Measurements from ENCODE around the gene AP2A1.

Gene AP2A1

GRCh38 chr19:49793561-49793840 lies 26.7 kb downstream of the AP2A1 start:
- DNase-seq (ENCODE audit: low read depth): peak; percentile 68

- DNase-seq (ENCODE audit: low read depth): no peak
Observed at GRCh38 chr19:49795615-49796014, 28.8 kb downstream of the AP2A1 start.

DNA sequence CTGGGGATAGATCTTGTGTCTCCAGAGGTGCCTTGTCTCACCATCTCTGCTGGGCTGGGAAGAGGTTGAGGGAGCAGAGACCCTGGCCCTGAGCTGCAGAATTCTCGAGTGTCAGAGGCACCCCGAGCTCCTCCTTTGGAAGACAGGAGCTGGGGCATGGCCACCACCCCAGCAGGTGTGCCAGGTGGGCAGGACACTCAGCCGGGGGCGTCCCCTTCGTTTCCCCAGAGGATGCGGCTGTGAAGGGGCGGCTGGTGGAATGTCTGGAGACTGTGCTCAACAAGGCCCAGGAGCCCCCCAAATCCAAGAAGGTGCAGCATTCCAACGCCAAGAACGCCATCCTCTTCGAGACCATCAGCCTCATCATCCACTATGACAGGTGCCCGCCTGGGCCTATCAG lies 31.8 kb downstream of the AP2A1 start:
- DNase-seq (ENCODE audit: low read depth): no peak

DNA sequence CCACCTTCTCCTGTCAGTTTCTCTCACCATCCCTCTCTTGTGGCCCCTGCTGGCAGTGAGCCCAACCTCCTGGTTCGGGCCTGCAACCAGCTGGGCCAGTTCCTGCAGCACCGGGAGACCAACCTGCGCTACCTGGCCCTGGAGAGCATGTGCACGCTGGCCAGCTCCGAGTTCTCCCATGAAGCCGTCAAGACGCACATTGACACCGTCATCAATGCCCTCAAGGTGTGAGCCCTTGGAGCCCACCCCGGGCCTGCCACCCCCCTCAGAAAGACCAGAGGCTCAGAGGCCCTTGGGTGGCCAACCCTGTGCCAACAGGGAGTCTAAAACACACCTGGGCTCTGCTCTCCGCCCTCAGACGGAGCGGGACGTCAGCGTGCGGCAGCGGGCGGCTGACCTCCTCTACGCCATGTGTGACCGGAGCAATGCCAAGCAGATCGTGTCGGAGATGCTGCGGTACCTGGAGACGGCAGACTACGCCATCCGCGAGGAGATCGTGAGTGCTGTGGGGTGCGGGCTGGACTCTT lies 32.5 kb downstream of the AP2A1 start:
- DNase-seq (ENCODE audit: low read depth): no peak

DNA sequence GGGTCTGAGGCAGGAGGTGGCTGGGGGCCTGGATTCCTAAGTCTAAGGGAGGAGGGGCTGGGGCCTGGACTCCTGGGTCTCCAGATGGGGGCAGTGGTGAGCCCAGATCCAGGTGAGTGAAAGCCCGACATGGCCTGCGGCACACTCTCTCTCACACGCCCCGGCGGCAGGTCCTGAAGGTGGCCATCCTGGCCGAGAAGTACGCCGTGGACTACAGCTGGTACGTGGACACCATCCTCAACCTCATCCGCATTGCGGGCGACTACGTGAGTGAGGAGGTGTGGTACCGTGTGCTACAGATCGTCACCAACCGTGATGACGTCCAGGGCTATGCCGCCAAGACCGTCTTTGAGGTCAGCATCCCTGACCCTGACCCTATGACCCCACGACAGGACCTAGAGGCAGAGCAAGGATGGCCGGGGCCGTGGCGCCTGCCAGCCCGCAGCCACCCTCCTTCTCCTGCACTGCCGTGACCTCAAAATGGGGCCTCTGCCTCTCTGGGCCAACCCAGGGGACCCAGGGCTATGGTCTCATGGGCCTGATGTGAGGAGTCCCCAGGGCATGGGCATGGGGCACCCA lies 33.1 kb downstream of the AP2A1 start:
- no peak for DNase-seq (ENCODE audit: low read depth)

- DNase-seq (ENCODE audit: low read depth): no peak
Observed at GRCh38 chr19:49800771-49801170, 34.0 kb downstream of the AP2A1 start.

DNA sequence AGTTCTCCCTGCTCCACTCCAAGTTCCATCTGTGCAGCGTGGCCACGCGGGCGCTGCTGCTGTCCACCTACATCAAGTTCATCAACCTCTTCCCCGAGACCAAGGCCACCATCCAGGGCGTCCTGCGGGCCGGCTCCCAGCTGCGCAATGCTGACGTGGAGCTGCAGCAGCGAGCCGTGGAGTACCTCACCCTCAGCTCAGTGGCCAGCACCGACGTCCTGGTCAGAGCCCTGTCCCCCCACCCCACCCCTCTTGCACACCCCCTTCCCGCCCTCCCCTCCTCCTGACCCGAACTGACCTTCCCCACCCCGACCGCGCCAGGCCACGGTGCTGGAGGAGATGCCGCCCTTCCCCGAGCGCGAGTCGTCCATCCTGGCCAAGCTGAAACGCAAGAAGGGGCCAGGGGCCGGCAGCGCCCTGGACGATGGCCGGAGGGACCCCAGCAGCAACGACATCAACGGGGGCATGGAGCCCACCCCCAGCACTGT lies 34.6 kb downstream of the AP2A1 start:
- DNase-seq (ENCODE audit: low read depth): no peak

DNA sequence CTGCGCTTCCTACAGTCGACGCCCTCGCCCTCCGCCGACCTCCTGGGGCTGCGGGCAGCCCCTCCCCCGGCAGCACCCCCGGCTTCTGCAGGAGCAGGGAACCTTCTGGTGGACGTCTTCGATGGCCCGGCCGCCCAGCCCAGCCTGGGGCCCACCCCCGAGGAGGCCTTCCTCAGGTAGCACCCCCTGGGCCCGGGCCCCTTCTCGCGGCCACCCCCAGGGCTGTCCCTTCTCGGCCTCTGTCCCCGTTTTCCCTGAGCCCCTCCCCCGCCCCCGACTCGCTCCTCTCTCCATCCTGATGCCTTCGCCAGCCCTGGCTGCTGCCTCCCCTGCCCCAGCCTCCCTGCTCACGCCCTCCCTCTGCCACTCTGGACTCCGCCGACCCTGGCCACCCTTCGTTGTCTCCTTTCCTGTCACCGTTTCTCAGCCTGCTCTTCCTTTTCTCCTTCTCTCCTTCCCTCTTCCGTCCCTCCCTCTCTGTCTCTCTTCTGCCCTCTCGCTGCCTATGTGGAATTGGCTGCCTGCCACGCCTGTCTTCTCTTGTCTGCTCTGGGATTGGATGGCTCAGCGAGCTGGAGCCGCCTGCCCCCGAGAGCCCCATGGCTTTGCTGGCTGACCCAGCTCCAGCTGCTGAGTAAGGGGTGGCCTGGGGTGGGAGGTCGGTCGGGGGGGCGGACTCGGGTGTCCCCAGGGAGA lies 35.3 kb downstream of the AP2A1 start:
- peak; percentile 91 for DNase-seq (ENCODE audit: low read depth)

- no peak for DNase-seq (ENCODE audit: low read depth)
Observed at GRCh38 chr19:49802836-49803528, 36.2 kb downstream of the AP2A1 start.

GRCh38 chr19:49803529-49803856 lies 36.7 kb downstream of the AP2A1 start:
- DNase-seq (ENCODE audit: low read depth): no peak

- no peak for DNase-seq (ENCODE audit: low read depth)
Observed at GRCh38 chr19:49805822-49806619, 39.2 kb downstream of the AP2A1 start.

DNA sequence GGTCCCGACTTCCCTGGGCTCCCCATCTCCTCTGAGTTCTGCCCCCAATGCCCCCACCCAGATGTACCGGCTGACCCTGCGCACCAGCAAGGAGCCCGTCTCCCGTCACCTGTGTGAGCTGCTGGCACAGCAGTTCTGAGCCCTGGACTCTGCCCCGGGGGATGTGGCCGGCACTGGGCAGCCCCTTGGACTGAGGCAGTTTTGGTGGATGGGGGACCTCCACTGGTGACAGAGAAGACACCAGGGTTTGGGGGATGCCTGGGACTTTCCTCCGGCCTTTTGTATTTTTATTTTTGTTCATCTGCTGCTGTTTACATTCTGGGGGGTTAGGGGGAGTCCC lies 39.8 kb downstream of the AP2A1 start:
- no peak for DNase-seq (ENCODE audit: low read depth)

- DNase-seq (ENCODE audit: low read depth): no peak
Observed at GRCh38 chr19:49807058-49807903, 40.5 kb downstream of the AP2A1 start.

- DNase-seq (ENCODE audit: low read depth): no peak
Observed at GRCh38 chr19:49807904-49808675, 41.3 kb downstream of the AP2A1 start.

GRCh38 chr19:49808711-49809159 lies 41.9 kb downstream of the AP2A1 start:
- peak; percentile 86 for DNase-seq (ENCODE audit: low read depth)

DNA sequence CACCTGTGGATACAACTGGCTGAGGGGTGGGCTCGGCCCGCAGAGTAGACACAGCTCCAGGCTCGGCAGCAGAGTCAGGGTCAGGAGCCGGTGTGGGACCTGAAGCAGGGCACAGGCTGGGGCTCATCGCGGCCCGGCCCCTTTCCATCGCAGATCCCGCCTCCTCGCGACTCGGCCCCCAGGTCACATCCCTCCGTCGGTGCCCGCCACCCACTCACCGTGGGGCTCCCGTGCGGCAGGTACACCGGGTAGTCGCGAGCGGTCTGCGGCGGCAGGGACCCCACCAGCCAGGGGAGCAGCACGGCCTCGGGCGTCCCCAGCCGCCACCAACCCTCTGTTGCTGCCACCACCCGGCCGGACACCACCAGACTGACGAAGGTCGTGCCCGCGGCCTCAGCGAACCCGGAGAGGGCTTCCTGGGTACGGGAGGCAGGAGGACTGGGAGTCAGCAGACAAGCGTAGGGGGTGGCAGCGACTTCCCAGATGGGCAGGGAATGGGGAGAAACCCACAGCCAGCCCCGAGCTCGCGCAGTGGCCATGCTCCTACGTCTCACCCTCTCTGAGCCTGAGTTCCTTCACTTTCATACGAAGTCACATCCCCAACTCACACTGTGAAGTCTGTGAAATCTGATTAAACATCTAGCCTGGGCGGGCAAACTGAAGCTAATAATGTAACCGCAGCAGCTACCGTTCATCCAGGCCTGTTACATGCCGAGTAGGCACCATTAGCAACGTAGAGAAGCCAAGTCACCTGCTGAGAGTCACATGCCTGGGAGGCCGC lies 42.5 kb downstream of the AP2A1 start:
- DNase-seq (ENCODE audit: low read depth): peak; percentile 58

DNA sequence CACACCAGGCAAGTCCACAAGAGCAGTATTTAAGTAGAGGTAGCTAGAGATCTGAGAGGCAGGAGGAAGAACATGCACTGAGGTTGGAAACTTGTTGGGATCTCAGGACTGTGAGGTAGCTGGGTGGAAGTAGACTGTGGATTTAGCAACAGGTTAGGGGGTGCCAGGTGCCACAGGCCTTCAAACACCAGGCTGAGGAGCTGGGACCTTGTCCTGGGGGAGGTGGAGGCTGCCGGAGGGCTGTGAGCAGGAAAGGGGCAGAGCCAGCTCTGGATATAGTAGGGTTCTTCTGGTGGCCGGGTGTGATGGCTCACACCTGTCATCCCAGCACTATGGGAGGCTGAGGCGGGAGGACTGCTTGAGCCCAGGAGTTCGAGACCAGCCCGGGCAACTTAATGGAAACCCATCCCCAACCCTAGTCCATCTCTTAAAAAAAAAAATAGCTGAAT lies 43.2 kb downstream of the AP2A1 start:
- no peak for DNase-seq (ENCODE audit: low read depth)

- no peak for DNase-seq (ENCODE audit: low read depth)
Observed at GRCh38 chr19:49811328-49811727, 44.5 kb downstream of the AP2A1 start.

GRCh38 chr19:49812452-49812996 lies 45.7 kb downstream of the AP2A1 start:
- DNase-seq (ENCODE audit: low read depth): no peak
